Neutrophil (primary cell): ENCODE data around the gene FAM3D.

Experiments
- H3K27ac ChIP-seq: fragments of 200-600 bp; sonication (generic); 2 replicates; pipeline ENCODE4 v1.5.1; 2016; ENCODE audit warnings: mild to moderate bottlenecking, moderate library complexity
- H3K27me3 ChIP-seq: fragments of 200-600 bp; sonication (generic); 2 replicates; pipeline ENCODE4 v1.6.0; 2016; ENCODE audit warnings: mild to moderate bottlenecking
- H3K36me3 ChIP-seq: fragments of 200-600 bp; sonication (generic); 2 replicates; pipeline ENCODE4 v1.5.1; 2017
- H3K4me1 ChIP-seq, 2 experiments: fragments of 200-600 bp in 1 of 2; sonication (generic) in 1 of 2; 1 replicate in 1 of 2; 2 replicates in 1 of 2; pipeline versions ENCODE4 v1.5.1 to v1.6.1; 2013 to 2016; ENCODE audit warnings: low read depth in 1 of 2, low read length in 1 of 2, mild to moderate bottlenecking in 1 of 2, moderate library complexity in 1 of 2; ENCODE audit not compliant: control insufficient read depth in 1 of 2, insufficient read depth in 1 of 2
- H3K4me3 ChIP-seq, 2 experiments: fragments of 200-600 bp in 1 of 2; sonication (generic) in 1 of 2; 1 replicate in 1 of 2; 2 replicates in 1 of 2; pipeline ENCODE4 v1.5.1; 2013 to 2016; ENCODE audit warnings: low read depth in 1 of 2, low read length in 1 of 2, mild to moderate bottlenecking in 1 of 2, moderate library complexity in 1 of 2
- H3K9me3 ChIP-seq: fragments of 200-600 bp; sonication (generic); 2 replicates; pipeline ENCODE4 v1.5.1; 2016
- TF ChIP-seq, protein P1 (sequence below): fragments of 200-600 bp; sonication (generic); IDR thresholded peaks from 2 replicates; pipeline ENCODE4 v1.5.1; 2016; ENCODE audit warnings: antibody characterized with exemption

The FAM3D gene

GRCh38 chr3:58640700-58641372 is 25.7 kb downstream of the FAM3D start:
- TF ChIP-seq, protein P1, sequence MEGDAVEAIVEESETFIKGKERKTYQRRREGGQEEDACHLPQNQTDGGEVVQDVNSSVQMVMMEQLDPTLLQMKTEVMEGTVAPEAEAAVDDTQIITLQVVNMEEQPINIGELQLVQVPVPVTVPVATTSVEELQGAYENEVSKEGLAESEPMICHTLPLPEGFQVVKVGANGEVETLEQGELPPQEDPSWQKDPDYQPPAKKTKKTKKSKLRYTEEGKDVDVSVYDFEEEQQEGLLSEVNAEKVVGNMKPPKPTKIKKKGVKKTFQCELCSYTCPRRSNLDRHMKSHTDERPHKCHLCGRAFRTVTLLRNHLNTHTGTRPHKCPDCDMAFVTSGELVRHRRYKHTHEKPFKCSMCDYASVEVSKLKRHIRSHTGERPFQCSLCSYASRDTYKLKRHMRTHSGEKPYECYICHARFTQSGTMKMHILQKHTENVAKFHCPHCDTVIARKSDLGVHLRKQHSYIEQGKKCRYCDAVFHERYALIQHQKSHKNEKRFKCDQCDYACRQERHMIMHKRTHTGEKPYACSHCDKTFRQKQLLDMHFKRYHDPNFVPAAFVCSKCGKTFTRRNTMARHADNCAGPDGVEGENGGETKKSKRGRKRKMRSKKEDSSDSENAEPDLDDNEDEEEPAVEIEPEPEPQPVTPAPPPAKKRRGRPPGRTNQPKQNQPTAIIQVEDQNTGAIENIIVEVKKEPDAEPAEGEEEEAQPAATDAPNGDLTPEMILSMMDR, result no peak
- no peak overlapping the region for H3K4me3 ChIP-seq
- no peaks in the 10 kb centered on the region for H3K36me3 ChIP-seq

DNA sequence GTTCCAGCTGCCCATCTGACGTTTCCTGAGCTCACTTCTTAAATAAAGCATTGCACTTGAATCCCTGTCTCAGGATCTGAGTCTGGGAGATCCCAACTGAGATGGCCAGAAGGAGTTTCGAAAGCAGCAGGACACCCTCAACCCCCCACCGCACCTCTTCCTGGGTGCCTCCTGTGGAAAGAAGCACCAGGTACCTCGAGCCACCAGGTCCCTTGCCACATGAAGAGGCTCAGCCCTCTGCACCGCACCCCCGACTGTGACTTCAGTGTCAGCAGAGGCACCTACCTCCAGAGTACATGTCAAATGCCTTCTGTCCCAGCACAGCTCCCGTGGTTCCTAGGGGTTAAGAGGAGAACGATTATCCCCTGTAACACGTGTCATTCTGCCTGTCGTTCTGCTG is 26.7 kb downstream of the FAM3D start:
- Histone ChIP-seq H3K27ac (no peak overlapping the region), H3K27me3 (no peaks in the 10 kb centered on the region), H3K4me1 (no peaks in the 10 kb centered on the region), H3K9me3 (no peaks in the 10 kb centered on the region), H3K36me3 (no peaks in the 10 kb centered on the region), H3K4me3 (no peak overlapping the region)
- TF ChIP-seq, protein P1, result no peak

More at GRCh38 chr3:58640700-58641372, 25.7 kb downstream of the FAM3D start:
- H3K27ac ChIP-seq, result no peak overlapping the region
- H3K27me3 ChIP-seq, result no peaks in the 10 kb centered on the region
- H3K9me3 ChIP-seq, result no peaks in the 10 kb centered on the region
- no peaks in the 10 kb centered on the region for H3K4me1 ChIP-seq

DNA sequence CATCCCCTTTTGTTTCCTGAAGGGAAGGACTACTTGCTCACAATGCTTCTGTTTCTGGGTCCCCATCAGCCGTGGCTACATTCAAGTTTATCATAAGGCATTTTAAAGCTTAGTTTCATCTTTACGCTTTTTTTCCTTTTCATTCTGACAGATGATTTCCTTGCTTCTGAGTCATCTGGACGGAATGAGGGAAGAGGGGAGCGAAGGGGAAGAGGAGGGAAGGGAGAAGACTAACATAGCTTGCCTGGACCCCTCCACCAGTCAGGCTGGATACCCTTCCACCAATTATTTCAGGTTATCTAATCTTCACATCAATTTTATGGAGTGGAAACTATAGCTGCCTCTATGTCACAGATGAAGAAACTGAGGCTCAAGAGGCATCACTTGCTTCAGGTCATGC is 27.6 kb downstream of the FAM3D start:
- H3K27me3 ChIP-seq, result no peaks in the 10 kb centered on the region
- TF ChIP-seq, protein P1, result no peak
- no peak overlapping the region for H3K4me3 ChIP-seq
- no peak overlapping the region for H3K27ac ChIP-seq
- no peaks in the 10 kb centered on the region for H3K36me3 ChIP-seq
- H3K9me3 ChIP-seq, result no peaks in the 10 kb centered on the region
- H3K4me1 ChIP-seq, result no peaks in the 10 kb centered on the region

- H3K9me3 ChIP-seq, result no peaks in the 10 kb centered on the region
Measured at GRCh38 chr3:58638591-58638990, 28.0 kb downstream of the FAM3D start.

GRCh38 chr3:58637509-58637908 is 29.1 kb downstream of the FAM3D start:
- Histone ChIP-seq H3K9me3 (no peaks in the 10 kb centered on the region), H3K4me3 (no peak overlapping the region), H3K27me3 (no peaks in the 10 kb centered on the region), H3K27ac (no peak overlapping the region), H3K4me1 (no peaks in the 10 kb centered on the region), H3K36me3 (no peaks in the 10 kb centered on the region)
- TF ChIP-seq, protein P1, result no peak

More at GRCh38 chr3:58638591-58638990, 28.0 kb downstream of the FAM3D start:
- no peak overlapping the region for H3K4me3 ChIP-seq
- H3K36me3 ChIP-seq, result no peaks in the 10 kb centered on the region
- TF ChIP-seq, protein P1, result no peak
- H3K27me3 ChIP-seq, result no peaks in the 10 kb centered on the region
- no peak overlapping the region for H3K27ac ChIP-seq
- H3K4me1 ChIP-seq, result no peaks in the 10 kb centered on the region
